IMR-90 (cell line): ENCODE results near the gene KDM3A. TPM values are rescaled to one million over a fixed set of nuclear protein-coding genes. Genes with fewer than 3 reads are reported as not detected.

ENCODE experiments used
- ATAC-seq: fragments of 200-7000 bp; cut with Tn5 transposase; 2 replicates; pipeline ENCODE4 v1.9.1; 2020; ENCODE audit warnings: low read depth, mild to moderate bottlenecking, moderate library complexity
- BruUV-seq: library from RNA; stranded (reverse); fragments of 400-500 nt; replicated peaks from 2 replicates; lab custom pipeline; 2021; lab: Mats Ljungman, UMichigan
- CTCF ChIA-PET: fragments of 300-600 bp; formaldehyde crosslinking; extraction: SDS; loops from one replicate; lab custom pipeline; 2021; ENCODE audit warnings: antibody characterized with exemption; lab: Yijun Ruan, JAX
- POLR2A ChIA-PET: fragments of 300-600 bp; sonication (Branson Sonifier 250); formaldehyde crosslinking; loops from one replicate; lab custom pipeline; 2022; ENCODE audit warnings: antibody characterized with exemption; ENCODE audit not compliant: unreplicated experiment; lab: Charles Lee
- DNase-seq: peaks from one replicate; pipeline ENCODE4 v3.0.0; 2013
- H2AFZ ChIP-seq: replicated peaks from 2 replicates; pipeline ENCODE3; 2013; ENCODE audit warnings: low read length, mild to moderate bottlenecking; ENCODE audit not compliant: poor library complexity
- H2AK5ac ChIP-seq: 2 replicates; pipeline ENCODE4 v1.6.1; 2013; ENCODE audit warnings: low read depth, low read length, inconsistent platforms
- H2AK9ac ChIP-seq: replicated peaks from 2 replicates; pipeline ENCODE3; 2013; ENCODE audit warnings: mild to moderate bottlenecking, low read depth, low read length, moderate library complexity; ENCODE audit not compliant: poor library complexity
- H2BK120ac ChIP-seq: 2 replicates; pipeline ENCODE4 v1.6.1; 2013; ENCODE audit warnings: low read depth, low read length, inconsistent platforms
- H2BK15ac ChIP-seq: 3 replicates; pipeline ENCODE4 v1.6.1; 2013; ENCODE audit warnings: low read depth, low read length, inconsistent platforms
- H2BK20ac ChIP-seq: 2 replicates; pipeline ENCODE4 v1.6.1; 2013; ENCODE audit warnings: low read depth, mild to moderate bottlenecking, inconsistent platforms, low read length, moderate library complexity
- H2BK5ac ChIP-seq: 2 replicates; pipeline ENCODE4 v1.6.1; 2013; ENCODE audit warnings: mild to moderate bottlenecking, low read depth, low read length, inconsistent platforms; ENCODE audit not compliant: poor library complexity, severe bottlenecking
- H3K14ac ChIP-seq: replicated peaks from 2 replicates; pipeline ENCODE4 v1.6.1; 2013; ENCODE audit warnings: low read depth, low read length, inconsistent platforms
- H3K18ac ChIP-seq: 2 replicates; pipeline ENCODE4 v1.6.1; 2013; ENCODE audit warnings: low read depth, low read length, control low read depth
- H3K23ac ChIP-seq: 2 replicates; pipeline ENCODE4 v1.6.1; 2013; ENCODE audit warnings: low read depth, low read length, inconsistent platforms
- H3K27ac ChIP-seq: 2 replicates; pipeline ENCODE4 v1.5.1; 2013; ENCODE audit warnings: mild to moderate bottlenecking, control low read depth, low read length; ENCODE audit not compliant: insufficient read depth
- H3K27me3 ChIP-seq: 2 replicates; pipeline ENCODE4 v1.6.1; 2013; ENCODE audit warnings: low read length; ENCODE audit not compliant: control insufficient read depth, insufficient read depth
- H3K36me3 ChIP-seq: 2 replicates; pipeline ENCODE4 v1.6.1; 2013; ENCODE audit warnings: low read length, mixed read lengths; ENCODE audit not compliant: control insufficient read depth, insufficient read depth
- H3K4ac ChIP-seq: 2 replicates; pipeline ENCODE4 v1.6.1; 2013; ENCODE audit warnings: low read depth, low read length, inconsistent platforms
- H3K4me1 ChIP-seq: 2 replicates; pipeline ENCODE4 v1.6.1; 2013; ENCODE audit warnings: low read length, mixed read lengths; ENCODE audit not compliant: control insufficient read depth, insufficient read depth
- H3K4me2 ChIP-seq: 2 replicates; pipeline ENCODE4 v1.6.1; 2013; ENCODE audit warnings: low read depth, mild to moderate bottlenecking, control low read depth, low read length, moderate library complexity
- H3K4me3 ChIP-seq: 2 replicates; pipeline ENCODE4 v1.5.1; 2013; ENCODE audit warnings: low read depth, mild to moderate bottlenecking, control low read depth, low read length, moderate library complexity; ENCODE audit not compliant: insufficient read depth
- H3K56ac ChIP-seq: 2 replicates; pipeline ENCODE4 v1.6.1; 2013; ENCODE audit warnings: low read length, inconsistent platforms; ENCODE audit not compliant: insufficient read depth; ENCODE audit errors: extremely low read depth
- H3K79me1 ChIP-seq, 2 experiments: 2 replicates each; pipeline ENCODE4 v1.6.1; 2013; ENCODE audit warnings: low read length in 2 of 2, inconsistent platforms in 1 of 2, low read depth in 1 of 2
- H3K9ac ChIP-seq: 2 replicates; pipeline ENCODE4 v1.6.1; 2013; ENCODE audit warnings: low read depth, low read length, control low read depth
- H3K9me1 ChIP-seq: 2 replicates; pipeline ENCODE4 v1.6.1; 2013; ENCODE audit warnings: low read length, inconsistent platforms; ENCODE audit not compliant: insufficient read depth
- H3K9me3 ChIP-seq: 2 replicates; pipeline ENCODE4 v1.6.1; 2013; ENCODE audit warnings: low read length; ENCODE audit not compliant: control insufficient read depth, insufficient read depth
- H4K20me1 ChIP-seq: 2 replicates; pipeline ENCODE4 v1.6.1; 2013; ENCODE audit warnings: low read length, inconsistent platforms; ENCODE audit not compliant: insufficient read depth
- H4K5ac ChIP-seq: 2 replicates; pipeline ENCODE4 v1.6.1; 2013; ENCODE audit warnings: mild to moderate bottlenecking, low read depth, low read length, control low read depth
- H4K8ac ChIP-seq, 2 experiments: 2 replicates each; pipeline ENCODE4 v1.6.1; 2013; ENCODE audit warnings: low read depth in 2 of 2, low read length in 2 of 2, control low read depth in 1 of 2, inconsistent platforms in 1 of 2
- H4K91ac ChIP-seq: 2 replicates; pipeline ENCODE4 v1.6.1; 2013; ENCODE audit warnings: low read depth, low read length, inconsistent platforms; ENCODE audit not compliant: insufficient read depth
- BHLHE40 ChIP-seq: fragments of 150-350 bp; IDR thresholded peaks from 2 replicates; pipeline ENCODE4 v1.6.1; 2016; ENCODE audit warnings: mild to moderate bottlenecking, low read depth, low read length
- CEBPB ChIP-seq: IDR thresholded peaks from 2 replicates; pipeline ENCODE4 v1.6.1; 2012; ENCODE audit warnings: low read depth, low read length, improper control_type of control experiment
- ELK1 ChIP-seq: fragments of 150-350 bp; IDR thresholded peaks from 2 replicates; pipeline ENCODE4 v1.6.1; 2016; ENCODE audit warnings: low read depth, mild to moderate bottlenecking, low read length, moderate library complexity, borderline replicate concordance
- FOS ChIP-seq: fragments of 150-350 bp; IDR thresholded peaks from 2 replicates; pipeline ENCODE4 v1.6.1; 2016; ENCODE audit warnings: low read depth, low read length
- MAFK ChIP-seq: IDR thresholded peaks from 2 replicates; pipeline ENCODE4 v1.6.1; 2012; ENCODE audit warnings: low read depth, low read length, improper control_type of control experiment
- MAZ ChIP-seq: IDR thresholded peaks from 2 replicates; pipeline ENCODE4 v1.6.1; 2012; ENCODE audit warnings: low read depth, mild to moderate bottlenecking, low read length, improper control_type of control experiment, moderate library complexity, borderline replicate concordance
- MXI1 ChIP-seq: IDR thresholded peaks from 2 replicates; pipeline ENCODE4 v1.6.1; 2012; ENCODE audit warnings: low read depth, mild to moderate bottlenecking, low read length, moderate library complexity, borderline replicate concordance
- NFE2L2 ChIP-seq: fragments of 150-350 bp; IDR thresholded peaks from 2 replicates; pipeline ENCODE4 v1.6.1; 2016; ENCODE audit warnings: low read depth, mild to moderate bottlenecking, low read length
- POLR2A ChIP-seq: IDR thresholded peaks from 2 replicates; pipeline ENCODE4 v1.6.1; 2012; ENCODE audit warnings: mild to moderate bottlenecking, low read depth, low read length
- RAD21 ChIP-seq: IDR thresholded peaks from 2 replicates; pipeline ENCODE4 v1.6.1; 2012; ENCODE audit warnings: low read length, improper control_type of control experiment
- RCOR1 ChIP-seq: IDR thresholded peaks from 2 replicates; pipeline ENCODE4 v1.6.1; 2012; ENCODE audit warnings: mild to moderate bottlenecking, low read length, improper control_type of control experiment; ENCODE audit not compliant: insufficient replicate concordance
- RFX5 ChIP-seq: IDR thresholded peaks from 2 replicates; pipeline ENCODE4 v1.8.0; 2012; ENCODE audit warnings: low read depth, mild to moderate bottlenecking, low read length, moderate library complexity
- SMC3 ChIP-seq: fragments of 150-350 bp; IDR thresholded peaks from 2 replicates; pipeline ENCODE4 v1.6.1; 2016; ENCODE audit warnings: low read depth, mild to moderate bottlenecking, antibody characterized with exemption, low read length, moderate library complexity
- WGBS, 2 experiments: methylation state at CpG; one replicate each; pipeline versions ENCODE4 v1.1.5 to v1.1.7; 2013; ENCODE audit warnings: missing lambda C conversion rate in 2 of 2; ENCODE audit not compliant: insufficient read length in 1 of 2; ENCODE audit errors: extremely low coverage in 2 of 2; 5-methylcytosine and 5-hydroxymethylcytosine counted together
- dilution Hi-C: fragments of 300-500 bp; cut with HindIII; formaldehyde crosslinking; loops from one replicate; pipeline ENCODE4 v1.14.3; 2018; ENCODE audit warnings: low sequenced_read_pairs; ENCODE audit not compliant: unreplicated experiment
- in situ Hi-C: fragments of 300-500 bp; cut with MboI; formaldehyde crosslinking; loops from 3 replicates; pipeline ENCODE4 v1.14.3; 2019; ENCODE audit warnings: low sequenced_read_pairs, inconsistent platforms, mixed read lengths
- intact Hi-C: fragments of 100-400 bp; cut with micrococcal nuclease; formaldehyde crosslinking; loops from 2 replicates; pipeline ENCODE4 v1.10.0; 2022
- polyA plus RNA-seq, 3 experiments: library from polyadenylated mRNA; depleted of rRNA; stranded (reverse); fragments of >200 nt; gene quantifications; 2 replicates each; pipeline ENCODE4 v1.2.3, GENCODE V29; 2012; ENCODE audit warnings: low replicate concordance in 1 of 3
- total RNA-seq: library from RNA; depleted of rRNA; stranded (reverse); fragments of >200 nt; gene quantifications from 2 replicates; pipeline ENCODE4 v1.2.3, GENCODE V29; 2012
- TF ChIP-seq, protein P1 (sequence below): conservative IDR thresholded peaks from 2 replicates; pipeline ENCODE4 v1.5.1; 2012; ENCODE audit warnings: mild to moderate bottlenecking, low read depth, low read length, improper control_type of control experiment
- TF ChIP-seq, protein P2 (sequence below): fragments of 150-350 bp; IDR thresholded peaks from 2 replicates; pipeline ENCODE4 v1.6.1; 2017; ENCODE audit warnings: mild to moderate bottlenecking, antibody characterized with exemption, low read length, low read depth

KDM3A gene
- total and polyA plus RNA-seq, 2 of the 4 experiments (the other 2 are of a cell fraction), result 24.8 to 33.3 TPM

DNA sequence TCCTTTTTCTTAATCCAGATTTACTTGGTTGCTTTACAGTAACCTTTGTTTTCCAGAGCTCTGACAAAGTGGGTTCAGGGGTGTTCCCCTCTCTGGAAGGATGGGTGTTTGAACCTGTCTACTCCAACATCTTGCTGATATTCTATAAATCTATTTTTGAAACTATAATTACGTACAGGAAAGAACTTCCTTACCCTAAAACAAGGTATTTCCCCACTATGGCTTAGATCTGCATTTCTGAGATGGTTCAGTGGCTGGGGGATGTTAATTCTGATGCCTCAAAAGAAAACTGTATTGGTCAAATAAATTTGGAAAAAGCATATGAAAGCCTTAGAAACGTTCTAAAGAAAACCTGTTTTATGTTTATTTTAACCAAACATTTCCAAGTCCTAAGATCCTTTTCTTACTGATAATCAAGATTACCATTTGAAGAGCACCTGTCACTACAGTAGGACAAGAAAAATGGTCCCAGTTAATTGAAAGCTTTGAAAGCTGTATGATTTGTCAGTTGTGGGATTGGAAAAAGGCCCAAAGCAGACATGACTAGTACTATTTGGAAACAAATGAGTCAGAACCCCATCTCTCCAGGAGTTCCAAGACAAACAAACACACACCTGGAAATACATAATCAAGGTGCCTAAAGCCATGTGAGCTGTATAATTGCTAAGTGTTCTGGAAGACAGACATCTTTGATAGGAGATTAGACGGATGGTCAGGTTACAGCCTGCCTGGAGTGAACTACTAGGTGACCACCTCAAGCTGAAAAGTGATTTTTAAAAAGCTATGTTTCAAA, 57.5 kb downstream of the KDM3A start:
- ATAC-seq (no peak), DNase-seq (peak; percentile 45)
- no TSS peak for BruUV-seq
- H3K4ac ChIP-seq, result no peak overlapping the region
- no peak overlapping the region for H2AFZ ChIP-seq
- H3K9me3 ChIP-seq, result peaks cover 10% of the 10 kb centered on the region
- intact Hi-C loops, result no loop called here
- no peak overlapping the region for H4K91ac ChIP-seq
- no peak overlapping the region for H3K18ac ChIP-seq
- no peak overlapping the region for H4K8ac ChIP-seq
- peaks cover 39% of the 10 kb centered on the region for H3K36me3 ChIP-seq
- in situ Hi-C loops, result no loop called here
- H3K4me1 ChIP-seq, result no peaks in the 10 kb centered on the region
- H4K20me1 ChIP-seq, result no peaks in the 10 kb centered on the region
- H2BK15ac ChIP-seq, result no peak overlapping the region
- H3K27ac ChIP-seq, result no peak overlapping the region
- peaks cover 3% of the 10 kb centered on the region in 2 experiments; a peak in 2 of 4 replicates for H3K79me1 ChIP-seq
- no CpG with 5 or more reads among the region's 3 CpGs for WGBS, 2 experiments
- POLR2A ChIA-PET, result no interaction called here
- no peak overlapping the region for H2BK5ac ChIP-seq
- no peaks in the 10 kb centered on the region for H3K27me3 ChIP-seq
- H4K5ac ChIP-seq, result no peak overlapping the region
- H3K9me1 ChIP-seq, result no peaks in the 10 kb centered on the region; the same call in 1 of the 2 replicates
- no peak overlapping the region for H2AK5ac ChIP-seq
- H3K14ac ChIP-seq, result no peak overlapping the region
- no peak overlapping the region for H3K23ac ChIP-seq
- no peak overlapping the region for H2BK120ac ChIP-seq
- no peak overlapping the region for H3K9ac ChIP-seq
- H3K4me2 ChIP-seq, result no peak overlapping the region
- CTCF ChIA-PET, result no interaction called here
- H2BK20ac ChIP-seq, result no peak overlapping the region
- no peak overlapping the region for H2AK9ac ChIP-seq
- dilution Hi-C loops, result no loop called here
- H3K56ac ChIP-seq, result no peak overlapping the region
- H3K4me3 ChIP-seq, result no peak overlapping the region
- TF ChIP-seq FOS (no peak), MXI1 (no peak), RFX5 (no peak), SMC3 (no peak), ELK1 (no peak), CEBPB (no peak), MAFK (no peak), RAD21 (no peak), MAZ (no peak), BHLHE40 (no peak), POLR2A (no peak), NFE2L2 (no peak), RCOR1 (no peak)
- TF ChIP-seq, protein P1, sequence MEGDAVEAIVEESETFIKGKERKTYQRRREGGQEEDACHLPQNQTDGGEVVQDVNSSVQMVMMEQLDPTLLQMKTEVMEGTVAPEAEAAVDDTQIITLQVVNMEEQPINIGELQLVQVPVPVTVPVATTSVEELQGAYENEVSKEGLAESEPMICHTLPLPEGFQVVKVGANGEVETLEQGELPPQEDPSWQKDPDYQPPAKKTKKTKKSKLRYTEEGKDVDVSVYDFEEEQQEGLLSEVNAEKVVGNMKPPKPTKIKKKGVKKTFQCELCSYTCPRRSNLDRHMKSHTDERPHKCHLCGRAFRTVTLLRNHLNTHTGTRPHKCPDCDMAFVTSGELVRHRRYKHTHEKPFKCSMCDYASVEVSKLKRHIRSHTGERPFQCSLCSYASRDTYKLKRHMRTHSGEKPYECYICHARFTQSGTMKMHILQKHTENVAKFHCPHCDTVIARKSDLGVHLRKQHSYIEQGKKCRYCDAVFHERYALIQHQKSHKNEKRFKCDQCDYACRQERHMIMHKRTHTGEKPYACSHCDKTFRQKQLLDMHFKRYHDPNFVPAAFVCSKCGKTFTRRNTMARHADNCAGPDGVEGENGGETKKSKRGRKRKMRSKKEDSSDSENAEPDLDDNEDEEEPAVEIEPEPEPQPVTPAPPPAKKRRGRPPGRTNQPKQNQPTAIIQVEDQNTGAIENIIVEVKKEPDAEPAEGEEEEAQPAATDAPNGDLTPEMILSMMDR, result no peak
- TF ChIP-seq, protein P2, sequence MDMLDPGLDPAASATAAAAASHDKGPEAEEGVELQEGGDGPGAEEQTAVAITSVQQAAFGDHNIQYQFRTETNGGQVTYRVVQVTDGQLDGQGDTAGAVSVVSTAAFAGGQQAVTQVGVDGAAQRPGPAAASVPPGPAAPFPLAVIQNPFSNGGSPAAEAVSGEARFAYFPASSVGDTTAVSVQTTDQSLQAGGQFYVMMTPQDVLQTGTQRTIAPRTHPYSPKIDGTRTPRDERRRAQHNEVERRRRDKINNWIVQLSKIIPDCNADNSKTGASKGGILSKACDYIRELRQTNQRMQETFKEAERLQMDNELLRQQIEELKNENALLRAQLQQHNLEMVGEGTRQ, result no peak
